GM12874 (cell line): ENCODE data around the gene STIM1.

ENCODE experiments used
- TF ChIP-seq, protein P1 (sequence below): IDR thresholded peaks from 2 replicates; pipeline ENCODE4 v1.5.1; 2011; ENCODE audit warnings: low read depth, mild to moderate bottlenecking, control low read depth, low read length, moderate library complexity; ENCODE audit not compliant: insufficient read depth

Gene STIM1

DNA sequence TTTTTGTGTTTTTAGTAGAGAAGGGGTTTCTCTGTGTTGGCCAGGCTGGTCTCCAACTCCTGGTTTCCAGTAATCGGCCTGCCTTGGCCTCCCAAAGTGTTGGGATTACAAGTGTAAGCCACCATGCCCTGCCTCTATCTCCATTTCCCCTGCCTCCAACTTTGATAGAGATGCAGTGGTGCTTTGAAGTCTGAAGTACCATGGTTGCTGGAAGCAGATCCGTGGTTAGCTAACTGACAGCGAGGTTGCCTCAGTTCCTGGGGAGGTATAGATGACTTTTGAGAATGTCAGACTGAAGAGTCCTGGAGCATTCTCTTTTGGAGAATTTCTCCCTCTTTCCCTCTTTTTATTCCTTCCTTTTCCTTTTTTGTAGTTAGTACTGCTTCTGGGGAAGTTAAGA is 127.6 kb downstream of the STIM1 start:
- TF ChIP-seq, protein P1, sequence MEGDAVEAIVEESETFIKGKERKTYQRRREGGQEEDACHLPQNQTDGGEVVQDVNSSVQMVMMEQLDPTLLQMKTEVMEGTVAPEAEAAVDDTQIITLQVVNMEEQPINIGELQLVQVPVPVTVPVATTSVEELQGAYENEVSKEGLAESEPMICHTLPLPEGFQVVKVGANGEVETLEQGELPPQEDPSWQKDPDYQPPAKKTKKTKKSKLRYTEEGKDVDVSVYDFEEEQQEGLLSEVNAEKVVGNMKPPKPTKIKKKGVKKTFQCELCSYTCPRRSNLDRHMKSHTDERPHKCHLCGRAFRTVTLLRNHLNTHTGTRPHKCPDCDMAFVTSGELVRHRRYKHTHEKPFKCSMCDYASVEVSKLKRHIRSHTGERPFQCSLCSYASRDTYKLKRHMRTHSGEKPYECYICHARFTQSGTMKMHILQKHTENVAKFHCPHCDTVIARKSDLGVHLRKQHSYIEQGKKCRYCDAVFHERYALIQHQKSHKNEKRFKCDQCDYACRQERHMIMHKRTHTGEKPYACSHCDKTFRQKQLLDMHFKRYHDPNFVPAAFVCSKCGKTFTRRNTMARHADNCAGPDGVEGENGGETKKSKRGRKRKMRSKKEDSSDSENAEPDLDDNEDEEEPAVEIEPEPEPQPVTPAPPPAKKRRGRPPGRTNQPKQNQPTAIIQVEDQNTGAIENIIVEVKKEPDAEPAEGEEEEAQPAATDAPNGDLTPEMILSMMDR: no peak

- TF ChIP-seq, protein P1: no peak
These were observed 129.4 kb downstream of the STIM1 start for GRCh38 chr11:3984896-3985295.

- TF ChIP-seq, protein P1: no peak
These were observed 130.2 kb downstream of the STIM1 start for GRCh38 chr11:3985631-3986030.

GRCh38 chr11:3986301-3986700 is 130.8 kb downstream of the STIM1 start:
- TF ChIP-seq, protein P1: no peak

DNA sequence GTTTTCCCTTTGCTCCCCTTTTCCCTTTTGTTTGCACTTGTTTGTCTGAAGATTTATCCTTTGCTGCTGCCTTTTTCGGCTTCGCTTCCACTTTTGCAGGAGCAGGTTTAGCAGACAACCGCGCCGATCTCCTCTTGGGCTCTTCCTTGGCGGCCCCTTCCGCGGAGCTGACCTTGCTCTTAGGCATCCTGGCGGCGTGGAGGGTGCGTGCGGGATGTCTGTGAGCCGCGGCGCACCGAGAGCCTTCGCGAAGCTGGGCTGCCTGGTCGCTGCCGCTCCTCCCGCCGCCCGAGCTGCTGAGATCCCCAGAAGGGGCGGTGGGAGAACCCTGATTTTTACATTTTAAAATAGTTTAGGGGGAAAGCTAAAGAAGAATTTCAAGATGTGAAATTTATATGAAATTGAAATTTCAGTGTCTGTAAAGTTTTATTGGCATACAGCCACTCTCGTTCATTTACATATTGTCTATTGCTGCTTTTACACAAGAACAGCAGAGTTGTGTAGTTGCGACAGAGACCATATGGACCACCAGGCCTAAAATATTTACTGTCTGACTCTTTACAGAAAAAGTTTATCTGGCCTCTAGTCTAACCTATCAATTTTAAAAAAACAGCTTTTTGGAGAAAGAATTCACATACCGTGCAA is 133.9 kb downstream of the STIM1 start:
- TF ChIP-seq, protein P1: no peak

GRCh38 chr11:3989921-3990290 is 134.4 kb downstream of the STIM1 start:
- TF ChIP-seq, protein P1: no peak

GRCh38 chr11:3990406-3990805 is 134.9 kb downstream of the STIM1 start:
- TF ChIP-seq, protein P1: no peak
